Trophoblast cell (in vitro differentiated cells and primary cell): ENCODE measurements around the gene CLASP1. TPM values are rescaled to one million over a fixed set of nuclear protein-coding genes. Genes with fewer than 3 reads are reported as not detected.

Experiments used
- DNase-seq, 2 donors: peaks; one replicate each; pipeline ENCODE4 v3.0.0-alpha.2; 2016
- H2AFZ ChIP-seq: 2 replicates; pipeline ENCODE4 v1.6.1; 2013; ENCODE audit warnings: low read length, moderate library complexity, mild to moderate bottlenecking; ENCODE audit not compliant: insufficient read depth, poor library complexity
- H2AK5ac ChIP-seq: 2 replicates; pipeline ENCODE4 v1.6.1; 2013; ENCODE audit warnings: mild to moderate bottlenecking, low read length
- H2BK120ac ChIP-seq: 2 replicates; pipeline ENCODE4 v1.6.1; 2013; ENCODE audit warnings: low read length, mild to moderate bottlenecking, moderate library complexity; ENCODE audit not compliant: insufficient read depth, poor library complexity
- H2BK12ac ChIP-seq: 2 replicates; pipeline ENCODE4 v1.6.1; 2013; ENCODE audit warnings: mild to moderate bottlenecking, low read length, moderate library complexity
- H2BK5ac ChIP-seq: 2 replicates; pipeline ENCODE4 v1.6.1; 2013; ENCODE audit warnings: low read length, low read depth, moderate library complexity, mild to moderate bottlenecking; ENCODE audit not compliant: poor library complexity
- H3K14ac ChIP-seq: 2 replicates; pipeline ENCODE4 v1.6.1; 2013; ENCODE audit warnings: mild to moderate bottlenecking, low read length
- H3K18ac ChIP-seq: 2 replicates; pipeline ENCODE4 v1.6.1; 2013; ENCODE audit warnings: mild to moderate bottlenecking, low read length
- H3K23ac ChIP-seq: 2 replicates; pipeline ENCODE4 v1.6.1; 2013; ENCODE audit warnings: low read length
- H3K27ac ChIP-seq: 2 replicates; pipeline ENCODE4 v1.5.1; 2013; ENCODE audit warnings: low read depth, mild to moderate bottlenecking, inconsistent platforms, low read length, moderate library complexity
- H3K27me3 ChIP-seq: 2 replicates; pipeline ENCODE4 v1.6.1; 2013; ENCODE audit warnings: inconsistent platforms, mild to moderate bottlenecking, low read length, moderate library complexity; ENCODE audit not compliant: insufficient read depth
- H3K36me3 ChIP-seq, 2 experiments: 1 replicate in 1 of 2; 2 replicates in 1 of 2; pipeline ENCODE4 v1.6.1; 2013; ENCODE audit warnings: low read length in 2 of 2, mild to moderate bottlenecking in 2 of 2, moderate library complexity in 1 of 2; ENCODE audit not compliant: insufficient read depth in 2 of 2, control insufficient read depth in 1 of 2
- H3K4ac ChIP-seq: 2 replicates; pipeline ENCODE4 v1.6.1; 2013; ENCODE audit warnings: low read depth, mild to moderate bottlenecking, low read length, moderate library complexity
- H3K4me1 ChIP-seq, 2 experiments: 1 replicate in 1 of 2; 2 replicates in 1 of 2; pipeline ENCODE4 v1.6.1; 2013; ENCODE audit warnings: low read length in 2 of 2, mild to moderate bottlenecking in 2 of 2, moderate library complexity in 1 of 2; ENCODE audit not compliant: insufficient read depth in 2 of 2, control insufficient read depth in 1 of 2
- H3K4me2 ChIP-seq: 2 replicates; pipeline ENCODE4 v1.6.1; 2013; ENCODE audit warnings: inconsistent platforms, mild to moderate bottlenecking, low read length, moderate library complexity
- H3K4me3 ChIP-seq: 2 replicates; pipeline ENCODE4 v1.5.1; 2013; ENCODE audit warnings: mild to moderate bottlenecking, low read depth, low read length, inconsistent platforms
- H3K79me1 ChIP-seq: one replicate; pipeline ENCODE4 v1.6.1; 2013; ENCODE audit warnings: low read length
- H3K79me2 ChIP-seq: 2 replicates; pipeline ENCODE4 v1.6.1; 2013; ENCODE audit warnings: low read length, mild to moderate bottlenecking; ENCODE audit not compliant: control insufficient read depth, insufficient read depth, poor library complexity
- H3K9ac ChIP-seq: 2 replicates; pipeline ENCODE4 v1.6.1; 2013; ENCODE audit warnings: mild to moderate bottlenecking, low read length
- H3K9me3 ChIP-seq: 2 replicates; pipeline ENCODE4 v1.6.1; 2013; ENCODE audit warnings: low read depth, mild to moderate bottlenecking, control low read depth, inconsistent platforms, low read length; ENCODE audit not compliant: insufficient read depth
- H4K12ac ChIP-seq: 2 replicates; pipeline ENCODE4 v1.6.1; 2013; ENCODE audit warnings: low read depth, mild to moderate bottlenecking, low read length, moderate library complexity
- H4K8ac ChIP-seq: 2 replicates; pipeline ENCODE4 v1.6.1; 2013; ENCODE audit warnings: low read depth, mild to moderate bottlenecking, low read length, moderate library complexity
- H4K91ac ChIP-seq: one replicate; pipeline ENCODE4 v1.6.1; 2013; ENCODE audit warnings: low read depth, mild to moderate bottlenecking, low read length, moderate library complexity
- WGBS: extraction: QIAGEN DNeasy Blood & Tissue Kit; methylation state at CpG from one replicate; pipeline ENCODE4 v1.1.7; 2013; ENCODE audit warnings: missing lambda C conversion rate; ENCODE audit not compliant: insufficient read length, insufficient coverage; ENCODE audit errors: extremely low coverage; 5-methylcytosine and 5-hydroxymethylcytosine counted together
- polyA plus RNA-seq: library from polyadenylated mRNA; stranded (reverse); fragments of 200-250 nt; gene quantifications from 2 replicates; pipeline ENCODE4 v1.2.3, GENCODE V29; 2013

The CLASP1 gene
- polyA plus RNA-seq: 15.0 and 15.9 TPM in 2 replicates

DNA sequence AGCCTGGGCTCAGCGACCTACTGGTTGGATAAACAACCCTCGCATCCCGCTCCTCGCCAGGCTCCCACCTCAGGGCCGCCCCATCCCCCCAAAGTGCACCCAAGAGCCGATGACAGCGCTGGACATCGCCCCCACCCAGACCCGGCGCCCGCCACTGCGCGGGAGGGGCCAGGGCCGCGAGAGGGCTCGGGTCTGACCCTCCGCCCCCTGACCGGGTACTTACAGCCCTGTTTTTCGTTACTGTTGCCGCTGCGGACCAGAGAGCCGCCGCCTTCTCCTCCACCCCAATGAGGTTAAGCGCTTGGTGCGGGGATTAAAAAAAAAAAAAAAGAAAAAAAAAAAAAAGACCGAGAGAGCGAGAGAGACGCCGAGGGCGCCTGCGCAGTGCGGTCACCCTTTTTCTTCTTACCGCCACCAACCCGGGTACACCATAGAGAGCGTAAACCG is at the start of gene CLASP1:
Gene CLASP1 (minus strand): TSS at position 314 of the 447 bp plus-strand sequence. CDS start 43,567 bp downstream, outside the sequence.
- H2BK12ac ChIP-seq: no peak within 1 kb of the TSS
- peak within 1 kb of the TSS; percentile 80 for H3K4ac ChIP-seq
- H2AFZ ChIP-seq: peak within 1 kb of the TSS; percentile 91
- H3K27me3 ChIP-seq: no peaks in the 10 kb centered on the region
- H4K12ac ChIP-seq: peak within 1 kb of the TSS; percentile 93
- peak within 1 kb of the TSS; percentile 90 for H4K8ac ChIP-seq
- no peaks in the 10 kb centered on the region for H3K9me3 ChIP-seq
- peak within 1 kb of the TSS; percentile 95 for H3K9ac ChIP-seq
- H4K91ac ChIP-seq: peak within 1 kb of the TSS; percentile 90
- DNase-seq: no peak
- H2BK5ac ChIP-seq: peak within 1 kb of the TSS; percentile 86
- peak within 1 kb of the TSS; percentile 98 for H3K4me2 ChIP-seq
- peaks cover 17% of the 10 kb centered on the region for H3K79me2 ChIP-seq
- no peaks in the 10 kb centered on the region for H3K36me3 ChIP-seq
- peaks cover 11% of the 10 kb centered on the region for H3K79me1 ChIP-seq
- peak within 1 kb of the TSS; percentile 84 for H3K14ac ChIP-seq
- no CpG with 5 or more reads among the region's 36 CpGs for WGBS
- H2BK120ac ChIP-seq: peak within 1 kb of the TSS; percentile 86
- peaks cover 2 to 4% of the 10 kb centered on the region in 2 experiments for H3K4me1 ChIP-seq
- peak within 1 kb of the TSS; percentile 94 for H3K18ac ChIP-seq
- peak within 1 kb of the TSS; percentile 39 for H2AK5ac ChIP-seq
- H3K23ac ChIP-seq: no peak within 1 kb of the TSS
- peak within 1 kb of the TSS; percentile 92 for H3K27ac ChIP-seq
- peak within 1 kb of the TSS; percentile 96 for H3K4me3 ChIP-seq

DNA sequence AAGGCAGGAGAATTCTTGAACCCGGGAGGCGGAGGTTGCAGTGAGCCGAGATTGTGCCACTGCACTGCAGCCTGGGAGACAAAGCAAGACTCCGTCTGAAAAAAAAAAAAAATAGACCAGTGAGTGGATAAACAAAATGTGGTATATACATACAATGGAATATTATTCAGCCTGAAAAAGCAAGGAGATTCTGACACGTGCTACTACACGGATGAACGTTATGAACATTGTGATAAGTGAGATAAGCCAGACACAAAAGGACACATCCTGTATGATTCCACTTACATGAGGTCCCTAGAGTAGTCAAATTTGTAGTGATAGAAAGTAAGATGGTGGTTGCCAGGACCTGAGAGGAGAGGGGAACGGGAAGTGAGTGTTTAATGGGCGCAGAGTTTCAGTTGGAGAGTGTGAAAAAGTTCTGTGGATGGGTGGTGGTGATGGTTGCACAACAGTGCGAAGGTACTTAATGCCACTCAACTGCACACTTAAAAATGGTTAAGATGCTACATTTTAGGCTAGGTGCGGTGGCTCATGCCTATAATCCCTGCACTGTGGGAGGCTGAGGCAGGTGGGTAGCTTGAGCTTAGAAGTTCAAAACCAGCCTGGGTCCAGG is 49.2 kb upstream of the CLASP1 start:
- WGBS: 100% methylated on average over 1 of the region's 11 CpGs
- H4K8ac ChIP-seq: no peak overlapping the region
- H3K23ac ChIP-seq: no peak overlapping the region

DNA sequence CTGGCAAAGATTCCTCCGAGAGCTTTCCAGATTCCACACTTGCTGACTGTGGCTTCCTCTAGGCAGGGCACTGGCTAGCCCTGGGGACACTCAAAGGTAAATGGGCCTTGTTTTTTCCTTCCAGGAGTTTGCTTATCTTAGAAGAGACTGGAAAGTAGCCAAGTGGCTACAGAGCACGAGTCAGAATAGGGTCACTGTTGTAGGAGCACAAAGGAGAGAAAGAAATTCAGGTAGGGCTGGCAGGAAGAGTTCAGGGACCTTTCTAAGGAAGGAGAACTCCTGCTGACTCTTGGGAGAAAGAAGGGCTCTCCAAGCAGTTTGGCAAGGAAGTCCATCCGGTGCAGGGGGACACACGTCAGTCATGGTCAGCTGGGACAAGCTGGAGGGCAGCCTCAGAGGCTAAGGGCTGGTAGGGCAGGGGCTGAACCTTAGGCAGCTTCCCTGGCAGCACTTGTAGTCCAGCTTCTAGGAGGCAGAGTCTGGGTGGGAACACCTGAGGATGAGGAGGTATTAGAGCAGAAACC is 47.9 kb upstream of the CLASP1 start:
- Histone ChIP-seq H3K23ac (no peak overlapping the region), H3K18ac (no peak overlapping the region), H2BK12ac (no peak overlapping the region), H3K27ac (no peak overlapping the region), H3K9ac (no peak overlapping the region), H3K36me3 (no peaks in the 10 kb centered on the region), H2AK5ac (no peak overlapping the region), H3K4me1 (peaks cover 8 to 13% of the 10 kb centered on the region in 2 experiments), H2AFZ (no peak overlapping the region), H3K27me3 (no peaks in the 10 kb centered on the region), H2BK5ac (no peak overlapping the region), H4K12ac (no peak overlapping the region), H3K79me2 (no peaks in the 10 kb centered on the region), H3K9me3 (no peaks in the 10 kb centered on the region), H3K4ac (no peak overlapping the region), H2BK120ac (no peak overlapping the region), H4K91ac (no peak overlapping the region), H3K4me3 (no peak overlapping the region), H4K8ac (no peak overlapping the region), H3K4me2 (no peak overlapping the region), H3K14ac (no peak overlapping the region), H3K79me1 (no peaks in the 10 kb centered on the region)
- WGBS: no CpG with 5 or more reads among the region's 4 CpGs
- DNase-seq: no peak

More for the DNA sequence above, 49.2 kb upstream of the CLASP1 start:
- no peak overlapping the region for H3K18ac ChIP-seq
- no peaks in the 10 kb centered on the region for H3K27me3 ChIP-seq
- H3K79me2 ChIP-seq: no peaks in the 10 kb centered on the region
- no peak overlapping the region for H2AFZ ChIP-seq
- no peaks in the 10 kb centered on the region for H3K36me3 ChIP-seq
- H2BK12ac ChIP-seq: no peak overlapping the region
- no peak overlapping the region for H2BK5ac ChIP-seq
- no peak overlapping the region for H3K9ac ChIP-seq
- H3K27ac ChIP-seq: no peak overlapping the region
- H3K4me2 ChIP-seq: no peak overlapping the region
- H3K14ac ChIP-seq: no peak overlapping the region
- no peaks in the 10 kb centered on the region for H3K9me3 ChIP-seq
- H4K91ac ChIP-seq: no peak overlapping the region
- H3K4ac ChIP-seq: no peak overlapping the region
- DNase-seq: no peak
- H3K4me1 ChIP-seq: peaks cover 8 to 13% of the 10 kb centered on the region in 2 experiments
- no peak overlapping the region for H2AK5ac ChIP-seq
- no peaks in the 10 kb centered on the region for H3K79me1 ChIP-seq
- no peak overlapping the region for H4K12ac ChIP-seq
- H2BK120ac ChIP-seq: no peak overlapping the region
- no peak overlapping the region for H3K4me3 ChIP-seq

DNA sequence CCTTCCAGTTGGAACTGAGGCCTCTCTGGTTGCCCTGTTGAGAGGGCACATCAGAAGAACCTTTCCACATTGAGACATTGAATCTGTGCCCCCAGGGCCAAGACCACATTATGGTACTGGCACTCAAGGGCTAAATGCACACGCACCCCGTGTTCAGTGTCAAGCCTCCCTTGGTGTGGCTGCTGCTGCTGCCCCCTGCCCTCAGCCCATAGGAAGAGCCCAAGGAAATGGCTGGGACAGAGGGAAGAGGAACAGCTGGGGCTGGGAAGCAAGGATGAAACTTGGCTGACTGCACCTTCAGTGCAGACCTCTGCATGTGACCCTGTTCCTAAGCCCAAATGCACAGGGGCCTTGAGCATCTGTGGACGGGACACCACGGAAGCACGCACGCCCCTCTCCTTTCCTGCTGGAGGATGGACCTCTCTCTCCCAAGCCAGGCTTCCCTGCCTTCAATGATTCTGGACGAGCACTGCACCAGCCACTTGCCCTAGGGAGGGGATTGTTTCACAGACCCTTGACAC is 47.2 kb upstream of the CLASP1 start:
- no peak overlapping the region for H2AFZ ChIP-seq
- WGBS: no CpG with 5 or more reads among the region's 7 CpGs
- no peak overlapping the region for H3K18ac ChIP-seq
- H2BK5ac ChIP-seq: no peak overlapping the region
- no peak overlapping the region for H2AK5ac ChIP-seq
- no peaks in the 10 kb centered on the region for H3K27me3 ChIP-seq
- peaks cover 8 to 13% of the 10 kb centered on the region in 2 experiments for H3K4me1 ChIP-seq
- H3K36me3 ChIP-seq: no peaks in the 10 kb centered on the region
- H4K12ac ChIP-seq: no peak overlapping the region
- no peak overlapping the region for H4K8ac ChIP-seq
- H3K9me3 ChIP-seq: no peaks in the 10 kb centered on the region
- H3K4ac ChIP-seq: no peak overlapping the region
- H3K9ac ChIP-seq: no peak overlapping the region
- H2BK12ac ChIP-seq: no peak overlapping the region
- no peaks in the 10 kb centered on the region for H3K79me2 ChIP-seq
- no peak overlapping the region for H3K4me3 ChIP-seq
- no peak overlapping the region for H3K27ac ChIP-seq
- no peaks in the 10 kb centered on the region for H3K79me1 ChIP-seq
- H2BK120ac ChIP-seq: no peak overlapping the region
- H3K14ac ChIP-seq: no peak overlapping the region
- H3K23ac ChIP-seq: no peak overlapping the region
- no peak overlapping the region for H3K4me2 ChIP-seq
- no peak overlapping the region for H4K91ac ChIP-seq
- no peak for DNase-seq
